HepG2 (cell line): Measurements from ENCODE around the gene RNF208. TPM values are rescaled to one million over a fixed set of nuclear protein-coding genes. Genes with fewer than 3 reads are reported as not detected.

Source experiments
- CBX2 ChIP-seq, 2 experiments: fragments of 200-600 bp in 1 of 2; sonication (generic); formaldehyde crosslinking in 1 of 2; IDR thresholded peaks; 2 replicates each; pipeline versions ENCODE4 v1.7.0 to v1.8.1; 2018 to 2022; ENCODE audit warnings: low read depth in 2 of 2, low read length in 1 of 2, mild to moderate bottlenecking in 1 of 2, missing genetic modification reagents in 1 of 2
- FLYWCH1 ChIP-seq: sonication (generic); formaldehyde crosslinking; IDR thresholded peaks from 2 replicates; pipeline ENCODE4 v1.8.1; 2023; ENCODE audit warnings: mild to moderate bottlenecking, missing genetic modification reagents
- HCFC1 ChIP-seq: fragments of 150-350 bp; IDR thresholded peaks from 2 replicates; pipeline ENCODE4 v1.6.1; 2014; ENCODE audit warnings: low read depth, low read length
- HMG20A ChIP-seq: IDR thresholded peaks from 2 replicates; pipeline ENCODE4 v1.6.1; 2016; ENCODE audit warnings: borderline replicate concordance
- JUND ChIP-seq: sonication (generic); formaldehyde crosslinking; IDR thresholded peaks from 2 replicates; pipeline ENCODE4 v1.8.0; 2022; ENCODE audit warnings: mild to moderate bottlenecking, missing genetic modification reagents
- MIER2 ChIP-seq: IDR thresholded peaks from 2 replicates; pipeline ENCODE4 v1.6.1; 2016; ENCODE audit warnings: missing biosample characterization, missing genetic modification reagents
- NKX3-1 ChIP-seq: sonication (generic); formaldehyde crosslinking; IDR thresholded peaks from 2 replicates; pipeline ENCODE4 v1.5.0; 2020; ENCODE audit warnings: missing genetic modification reagents
- RFX3 ChIP-seq: IDR thresholded peaks from 2 replicates; pipeline ENCODE4 v1.6.1; 2016; ENCODE audit warnings: missing biosample characterization, missing genetic modification reagents
- STAG1 ChIP-seq: sonication (generic); formaldehyde crosslinking; IDR thresholded peaks from 2 replicates; pipeline ENCODE4 v1.4.0; 2020; ENCODE audit warnings: missing genetic modification reagents
- ZBTB21 ChIP-seq: sonication (generic); formaldehyde crosslinking; IDR thresholded peaks from 2 replicates; pipeline ENCODE4 v1.4.0; 2020; ENCODE audit warnings: missing genetic modification reagents
- ZMYM3 ChIP-seq: sonication (generic); formaldehyde crosslinking; IDR thresholded peaks from 2 replicates; pipeline ENCODE4 v1.5.1; 2020; ENCODE audit warnings: mild to moderate bottlenecking, missing genetic modification reagents
- ZNF160 ChIP-seq: sonication (generic); formaldehyde crosslinking; IDR thresholded peaks from 2 replicates; pipeline ENCODE4 v1.8.0; 2022; ENCODE audit warnings: mild to moderate bottlenecking, inconsistent platforms, missing genetic modification reagents
- ZNF232 ChIP-seq: sonication (generic); formaldehyde crosslinking; IDR thresholded peaks from 2 replicates; pipeline ENCODE4 v1.4.0; 2020; ENCODE audit warnings: missing genetic modification reagents, borderline replicate concordance
- ZNF441 ChIP-seq: sonication (generic); formaldehyde crosslinking; IDR thresholded peaks from 2 replicates; pipeline ENCODE4 v1.7.0; 2021; ENCODE audit warnings: missing genetic modification reagents, borderline replicate concordance
- ZNF660 ChIP-seq: sonication (generic); formaldehyde crosslinking; IDR thresholded peaks from 2 replicates; pipeline ENCODE4 v1.5.1; 2020; ENCODE audit warnings: mild to moderate bottlenecking, low read depth, missing genetic modification reagents, borderline replicate concordance
- polyA plus RNA-seq, 8 experiments: library from polyadenylated mRNA; depleted of rRNA in 3 of 8; stranded (reverse) in 7 of 8; unstranded in 1 of 8; fragments of >200 nt; fragmentation: Illumina TruSeq in 4 of 8; extraction: Trizol in 4 of 8; gene quantifications; 2 replicates each; pipeline versions ENCODE4 v1.2.1 to v1.2.3, GENCODE V29; 2011 to 2016; ENCODE audit warnings: low read depth in 4 of 8, missing spikeins in 1 of 8, mixed read lengths in 1 of 8; ENCODE audit not compliant: insufficient read depth in 1 of 8
- total RNA-seq, 5 experiments: library from RNA; depleted of rRNA; stranded (reverse); fragments of >200 nt; fragmentation: Illumina TruSeq; extraction: Trizol; gene quantifications; 2 replicates each; pipeline ENCODE4 v1.2.3, GENCODE V29; 2016; ENCODE audit warnings: low read depth in 1 of 5
- TF ChIP-seq, protein P1 (sequence below): sonication (generic); formaldehyde crosslinking; IDR thresholded peaks from 2 replicates; pipeline ENCODE4 v1.4.0; 2020; ENCODE audit warnings: mild to moderate bottlenecking, missing genetic modification reagents, borderline replicate concordance
- TF ChIP-seq, protein P2 (sequence below): sonication (generic); formaldehyde crosslinking; IDR thresholded peaks from 2 replicates; pipeline ENCODE4 v1.4.0; 2020; ENCODE audit warnings: mild to moderate bottlenecking, missing genetic modification reagents
- TF ChIP-seq, protein P3 (sequence below): sonication (generic); formaldehyde crosslinking; IDR thresholded peaks from 2 replicates; pipeline ENCODE4 v1.5.0; 2020; ENCODE audit warnings: mild to moderate bottlenecking, low read depth, missing genetic modification reagents, borderline replicate concordance
- TF ChIP-seq, protein P4 (sequence below): sonication (generic); formaldehyde crosslinking; IDR thresholded peaks from 2 replicates; pipeline ENCODE4 v1.8.1; 2023; ENCODE audit warnings: mild to moderate bottlenecking, missing genetic modification reagents
- TF ChIP-seq, protein P5 (sequence below): sonication (generic); formaldehyde crosslinking; IDR thresholded peaks from 2 replicates; pipeline ENCODE4 v1.4.0; 2020; ENCODE audit warnings: missing genetic modification reagents
- TF ChIP-seq, protein P6 (sequence below): sonication (generic); formaldehyde crosslinking; IDR thresholded peaks from 2 replicates; pipeline ENCODE4 v1.8.0; 2022; ENCODE audit warnings: mild to moderate bottlenecking, missing genetic modification reagents

Gene RNF208
- total and polyA plus RNA-seq, 2 of the 13 experiments (the other 11 are each of a cell fraction or from before 2014, with no cell fraction given), result 1.6 to 2.1 TPM

DNA sequence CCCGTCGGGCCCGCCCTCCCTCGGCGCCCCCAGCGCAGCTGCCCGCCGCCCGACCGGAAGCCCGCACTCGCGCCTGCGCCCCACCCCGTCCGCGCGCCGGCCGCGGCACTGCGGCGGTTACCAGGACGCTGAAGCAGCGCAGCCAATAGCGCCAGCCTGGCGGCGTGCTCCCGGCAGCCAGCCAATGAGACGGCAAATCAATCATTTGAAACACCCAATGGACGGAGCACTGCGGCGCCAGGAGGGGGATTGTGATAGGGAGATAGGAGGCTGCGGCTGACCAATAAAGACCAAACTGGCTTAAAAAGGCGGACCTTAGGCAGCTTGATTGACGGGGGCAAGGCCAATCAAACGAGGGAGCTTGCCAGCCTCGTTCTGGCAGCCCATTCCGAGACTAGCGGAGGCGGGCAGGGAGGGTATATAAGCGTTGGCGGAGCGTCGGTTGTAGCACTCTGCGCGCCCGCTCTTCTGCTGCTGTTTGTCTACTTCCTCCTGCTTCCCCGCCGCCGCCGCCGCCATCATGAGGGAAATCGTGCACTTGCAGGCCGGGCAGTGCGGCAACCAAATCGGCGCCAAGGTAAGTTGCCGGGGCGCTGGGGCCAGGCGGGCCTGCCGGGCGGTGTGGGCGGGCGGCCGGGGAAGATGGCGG is 18.9 kb upstream of the RNF208 start, which contains the start of gene TUBB4B (continued):
- TF ChIP-seq, protein P1, sequence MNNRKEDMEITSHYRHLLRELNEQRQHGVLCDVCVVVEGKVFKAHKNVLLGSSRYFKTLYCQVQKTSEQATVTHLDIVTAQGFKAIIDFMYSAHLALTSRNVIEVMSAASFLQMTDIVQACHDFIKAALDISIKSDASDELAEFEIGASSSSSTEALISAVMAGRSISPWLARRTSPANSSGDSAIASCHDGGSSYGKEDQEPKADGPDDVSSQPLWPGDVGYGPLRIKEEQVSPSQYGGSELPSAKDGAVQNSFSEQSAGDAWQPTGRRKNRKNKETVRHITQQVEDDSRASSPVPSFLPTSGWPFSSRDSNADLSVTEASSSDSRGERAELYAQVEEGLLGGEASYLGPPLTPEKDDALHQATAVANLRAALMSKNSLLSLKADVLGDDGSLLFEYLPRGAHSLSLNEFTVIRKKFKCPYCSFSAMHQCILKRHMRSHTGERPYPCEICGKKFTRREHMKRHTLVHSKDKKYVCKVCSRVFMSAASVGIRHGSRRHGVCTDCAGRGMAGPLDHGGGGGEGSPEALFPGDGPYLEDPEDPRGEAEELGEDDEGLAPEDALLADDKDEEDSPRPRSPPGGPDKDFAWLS (CRISPR knock-in tag), result no peak
- TF ChIP-seq HMG20A (CRISPR knock-in tag) (no peak), STAG1 (CRISPR knock-in tag) (no peak), ZNF660 (no peak), ZNF160 (CRISPR knock-in tag) (no peak; the same call in 1 of the 2 replicates), CBX2 (IDR thresholded peaks at IDR 0.05; ENCODE audit: low read depth, low read length) (no peak), CBX2 (CRISPR knock-in tag; IDR thresholded peaks at IDR 0.05; ENCODE audit: low read depth) (no peak), ZMYM3 (CRISPR knock-in tag) (no peak), FLYWCH1 (no peak), RFX3 (CRISPR knock-in tag) (no peak), ZNF441 (CRISPR knock-in tag) (0 out of 2 replicates have a peak, but pooled peaks have one; percentile 56), HCFC1 (peak; percentile 26; the same call in 1 of the 2 replicates), MIER2 (CRISPR knock-in tag) (peak; percentile 52; the same call in 1 of the 2 replicates), ZNF232 (peak; percentile 70; the same call in 1 of the 2 replicates), ZBTB21 (CRISPR knock-in tag) (no peak), NKX3-1 (CRISPR knock-in tag) (peak; percentile 74; the same call in 1 of the 2 replicates), JUND (CRISPR knock-in tag) (no peak)
- TF ChIP-seq, protein P2, sequence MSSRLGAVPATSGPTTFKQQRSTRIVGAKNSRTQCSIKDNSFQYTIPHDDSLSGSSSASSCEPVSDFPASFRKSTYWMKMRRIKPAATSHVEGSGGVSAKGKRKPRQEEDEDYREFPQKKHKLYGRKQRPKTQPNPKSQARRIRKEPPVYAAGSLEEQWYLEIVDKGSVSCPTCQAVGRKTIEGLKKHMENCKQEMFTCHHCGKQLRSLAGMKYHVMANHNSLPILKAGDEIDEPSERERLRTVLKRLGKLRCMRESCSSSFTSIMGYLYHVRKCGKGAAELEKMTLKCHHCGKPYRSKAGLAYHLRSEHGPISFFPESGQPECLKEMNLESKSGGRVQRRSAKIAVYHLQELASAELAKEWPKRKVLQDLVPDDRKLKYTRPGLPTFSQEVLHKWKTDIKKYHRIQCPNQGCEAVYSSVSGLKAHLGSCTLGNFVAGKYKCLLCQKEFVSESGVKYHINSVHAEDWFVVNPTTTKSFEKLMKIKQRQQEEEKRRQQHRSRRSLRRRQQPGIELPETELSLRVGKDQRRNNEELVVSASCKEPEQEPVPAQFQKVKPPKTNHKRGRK (CRISPR knock-in tag), result no peak
- TF ChIP-seq, protein P3, sequence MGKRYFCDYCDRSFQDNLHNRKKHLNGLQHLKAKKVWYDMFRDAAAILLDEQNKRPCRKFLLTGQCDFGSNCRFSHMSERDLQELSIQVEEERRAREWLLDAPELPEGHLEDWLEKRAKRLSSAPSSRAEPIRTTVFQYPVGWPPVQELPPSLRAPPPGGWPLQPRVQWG (CRISPR knock-in tag), result no peak
- TF ChIP-seq, protein P4, sequence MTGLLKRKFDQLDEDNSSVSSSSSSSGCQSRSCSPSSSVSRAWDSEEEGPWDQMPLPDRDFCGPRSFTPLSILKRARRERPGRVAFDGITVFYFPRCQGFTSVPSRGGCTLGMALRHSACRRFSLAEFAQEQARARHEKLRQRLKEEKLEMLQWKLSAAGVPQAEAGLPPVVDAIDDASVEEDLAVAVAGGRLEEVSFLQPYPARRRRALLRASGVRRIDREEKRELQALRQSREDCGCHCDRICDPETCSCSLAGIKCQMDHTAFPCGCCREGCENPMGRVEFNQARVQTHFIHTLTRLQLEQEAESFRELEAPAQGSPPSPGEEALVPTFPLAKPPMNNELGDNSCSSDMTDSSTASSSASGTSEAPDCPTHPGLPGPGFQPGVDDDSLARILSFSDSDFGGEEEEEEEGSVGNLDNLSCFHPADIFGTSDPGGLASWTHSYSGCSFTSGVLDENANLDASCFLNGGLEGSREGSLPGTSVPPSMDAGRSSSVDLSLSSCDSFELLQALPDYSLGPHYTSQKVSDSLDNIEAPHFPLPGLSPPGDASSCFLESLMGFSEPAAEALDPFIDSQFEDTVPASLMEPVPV, result no peak
- TF ChIP-seq, protein P5, sequence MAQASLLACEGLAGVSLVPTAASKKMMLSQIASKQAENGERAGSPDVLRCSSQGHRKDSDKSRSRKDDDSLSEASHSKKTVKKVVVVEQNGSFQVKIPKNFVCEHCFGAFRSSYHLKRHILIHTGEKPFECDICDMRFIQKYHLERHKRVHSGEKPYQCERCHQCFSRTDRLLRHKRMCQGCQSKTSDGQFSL, result no peak
- TF ChIP-seq, protein P6, sequence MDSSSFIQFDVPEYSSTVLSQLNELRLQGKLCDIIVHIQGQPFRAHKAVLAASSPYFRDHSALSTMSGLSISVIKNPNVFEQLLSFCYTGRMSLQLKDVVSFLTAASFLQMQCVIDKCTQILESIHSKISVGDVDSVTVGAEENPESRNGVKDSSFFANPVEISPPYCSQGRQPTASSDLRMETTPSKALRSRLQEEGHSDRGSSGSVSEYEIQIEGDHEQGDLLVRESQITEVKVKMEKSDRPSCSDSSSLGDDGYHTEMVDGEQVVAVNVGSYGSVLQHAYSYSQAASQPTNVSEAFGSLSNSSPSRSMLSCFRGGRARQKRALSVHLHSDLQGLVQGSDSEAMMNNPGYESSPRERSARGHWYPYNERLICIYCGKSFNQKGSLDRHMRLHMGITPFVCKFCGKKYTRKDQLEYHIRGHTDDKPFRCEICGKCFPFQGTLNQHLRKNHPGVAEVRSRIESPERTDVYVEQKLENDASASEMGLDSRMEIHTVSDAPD (CRISPR knock-in tag), result no peak
